Esophagus muscularis mucosa (tissue), 4 donors: ENCODE results near the gene TENM4. TPM values are rescaled to one million over a fixed set of nuclear protein-coding genes. Genes with fewer than 3 reads are reported as not detected.

Experiments
- DNase-seq: peaks from one replicate; pipeline ENCODE4 v3.0.0-alpha.2; 2017; ENCODE audit errors: extremely low spot score
- H3K27ac ChIP-seq, 4 donors: fragments of 200-600 bp; sonication (generic); replicated peaks in 1 of 4; 1 replicate in 3 of 4; 2 replicates in 1 of 4; pipeline ENCODE4 v1.5.1; 2016 to 2019; ENCODE audit warnings: mild to moderate bottlenecking in 1 of 4
- H3K27me3 ChIP-seq, 4 donors: fragments of 200-600 bp; sonication (generic); one replicate each; pipeline versions ENCODE4 v1.5.1 to v1.6.0; 2016 to 2019
- H3K36me3 ChIP-seq, 4 donors: fragments of 200-600 bp; sonication (generic); one replicate each; pipeline ENCODE4 v1.5.1; 2016 to 2019
- H3K4me1 ChIP-seq, 4 donors: fragments of 200-600 bp; sonication (generic); one replicate each; pipeline ENCODE4 v1.5.1; 2016 to 2019
- H3K4me3 ChIP-seq, 4 donors: fragments of 200-600 bp; sonication (generic); 1 replicate in 2 of 4; 2 replicates in 2 of 4; pipeline ENCODE4 v1.5.1; 2016 to 2019; ENCODE audit warnings: mild to moderate bottlenecking in 4 of 4, moderate library complexity in 1 of 4
- H3K9me3 ChIP-seq, 4 donors: fragments of 200-600 bp; sonication (generic); 1 replicate in 3 of 4; 2 replicates in 1 of 4; pipeline ENCODE4 v1.5.1; 2016 to 2019
- CTCF ChIP-seq, 3 experiments: fragments of 200-600 bp in 2 of 3; fragments of 450-650 bp in 1 of 3; sonication (generic) in 2 of 3; IDR thresholded peaks; one replicate each; pipeline ENCODE4 v1.5.1; 2017 to 2019; ENCODE audit warnings: antibody characterized with exemption in 3 of 3, mild to moderate bottlenecking in 2 of 3, moderate library complexity in 1 of 3
- EP300 ChIP-seq: sonication (generic); formaldehyde crosslinking; IDR thresholded peaks from one replicate; pipeline ENCODE4 v1.6.1; 2017; ENCODE audit warnings: antibody characterized with exemption
- POLR2A ChIP-seq: fragments of 450-650 bp; IDR thresholded peaks from one replicate; pipeline ENCODE4 v1.6.1; 2017; ENCODE audit warnings: antibody characterized with exemption, moderate library complexity, mild to moderate bottlenecking, low read depth
- POLR2AphosphoS5 ChIP-seq, 2 donors: sonication (generic); formaldehyde crosslinking; IDR thresholded peaks; one replicate each; pipeline ENCODE4 v1.6.1; 2017; ENCODE audit warnings: antibody characterized with exemption in 2 of 2
- WGBS: methylation state at CpG from one replicate; pipeline ENCODE4 v1.1.5; 2018; 5-methylcytosine and 5-hydroxymethylcytosine counted together
- intact Hi-C: fragments of 100-400 bp; cut with DNase I; formaldehyde crosslinking; loops from one replicate; pipeline ENCODE4 v1.15.1; 2023
- total RNA-seq, 4 donors: library from RNA; depleted of rRNA; stranded (reverse); fragments of >200 nt; gene quantifications; one replicate each; pipeline versions ENCODE4 v1.1.0 to v1.2.1, GENCODE V29; 2016

TENM4 gene
- total RNA-seq, 4 donors from 2014 or later = 4.1 to 9.6 (median 8.0) TPM

- no peak for TF ChIP-seq EP300
- no peak for TF ChIP-seq POLR2A
- no peak for TF ChIP-seq POLR2AphosphoS5 (IDR thresholded peaks at IDR 0.05)
- TF ChIP-seq CTCF (IDR thresholded peaks at IDR 0.05) = no peak
Measured at GRCh38 chr11:78952890-78953289, 487.9 kb downstream of the TENM4 start.

GRCh38 chr11:78952175-78952574 lies 488.7 kb downstream of the TENM4 start:
- H3K9me3 ChIP-seq = no peaks in the 10 kb centered on the region
- H3K4me3 ChIP-seq = no peak overlapping the region
- no peaks in the 10 kb centered on the region for H3K36me3 ChIP-seq
- no peak for TF ChIP-seq POLR2A
- no peak for TF ChIP-seq CTCF (IDR thresholded peaks at IDR 0.05)
- TF ChIP-seq POLR2AphosphoS5 (IDR thresholded peaks at IDR 0.05) = no peak
- TF ChIP-seq EP300 = no peak
- H3K27me3 ChIP-seq = no peaks in the 10 kb centered on the region
- H3K4me1 ChIP-seq = peaks cover 0 to 5% (median 2%) of the 10 kb centered on the region in 4 donors
- H3K27ac ChIP-seq = no peak overlapping the region
- intact Hi-C loops = loop anchor here (10.0 kb wide), 1 partner anchor 157 kb away; no protein-coding TSS in a partner anchor
- WGBS = 72% methylated on average over 7 of the region's 7 CpGs
- DNase-seq = no peak

More at GRCh38 chr11:78952890-78953289, 487.9 kb downstream of the TENM4 start:
- intact Hi-C loops = loop anchor here (10.0 kb wide), 1 partner anchor 158 kb away; no protein-coding TSS in a partner anchor
- Histone ChIP-seq H3K27me3 (no peaks in the 10 kb centered on the region), H3K4me3 (no peak overlapping the region), H3K4me1 (peaks cover 0 to 5% (median 2%) of the 10 kb centered on the region in 4 donors), H3K36me3 (no peaks in the 10 kb centered on the region), H3K27ac (no peak overlapping the region), H3K9me3 (no peaks in the 10 kb centered on the region)
- WGBS = 46% methylated on average over 4 of the region's 4 CpGs
- no peak for DNase-seq

- intact Hi-C loops = loop anchor here (10.0 kb wide), 1 partner anchor 155 kb away; no protein-coding TSS in a partner anchor
- 86% methylated on average over 4 of the region's 6 CpGs for WGBS
- Histone ChIP-seq H3K36me3 (no peaks in the 10 kb centered on the region), H3K27ac (no peak overlapping the region), H3K4me3 (no peak overlapping the region), H3K9me3 (no peaks in the 10 kb centered on the region), H3K27me3 (no peaks in the 10 kb centered on the region), H3K4me1 (peaks cover 0 to 5% (median 2%) of the 10 kb centered on the region in 4 donors)
- TF ChIP-seq CTCF (IDR thresholded peaks at IDR 0.05) = no peak
- TF ChIP-seq POLR2A = no peak
- TF ChIP-seq POLR2AphosphoS5 (IDR thresholded peaks at IDR 0.05) = no peak
- TF ChIP-seq EP300 = no peak
- DNase-seq = no peak
Measured at GRCh38 chr11:78949976-78950690, 490.7 kb downstream of the TENM4 start.

- no peaks in the 10 kb centered on the region for H3K27me3 ChIP-seq
- 87% methylated on average over 9 of the region's 10 CpGs for WGBS
- no peaks in the 10 kb centered on the region for H3K9me3 ChIP-seq
- DNase-seq = no peak
- H3K36me3 ChIP-seq = no peaks in the 10 kb centered on the region
- intact Hi-C loops = no loop called here
- TF ChIP-seq POLR2A (no peak), POLR2AphosphoS5 (IDR thresholded peaks at IDR 0.05) (no peak), CTCF (IDR thresholded peaks at IDR 0.05) (no peak)
- H3K4me1 ChIP-seq = no peaks in the 10 kb centered on the region
- H3K4me3 ChIP-seq = no peak overlapping the region
- H3K27ac ChIP-seq = no peak overlapping the region
Measured at GRCh38 chr11:78946945-78947902, 493.6 kb downstream of the TENM4 start.
